PFSK-1 (cell line): Measurements from ENCODE around the gene KDM7A.

ENCODE experiments used
- SIN3A ChIP-seq: IDR thresholded peaks from 2 replicates; pipeline ENCODE4 v1.6.1; 2012; ENCODE audit warnings: mild to moderate bottlenecking, low read length, moderate library complexity, borderline replicate concordance; ENCODE audit not compliant: insufficient read depth
- TAF1 ChIP-seq: IDR thresholded peaks from 2 replicates; pipeline ENCODE4 v1.6.1; 2012; ENCODE audit warnings: low read length, control low read depth, borderline replicate concordance; ENCODE audit not compliant: insufficient read depth

GRCh38 chr7:140170375-140170774, 6.4 kb downstream of the KDM7A start:
- TF ChIP-seq TAF1 = no peak
- TF ChIP-seq SIN3A = no peak
